HG03378 (cell line): Measurements from ENCODE around the gene PGLYRP1.

Experiments used
- ATAC-seq: cut with Tn5 transposase; IDR thresholded peaks from one replicate; pipeline ENCODE4 v1.9.1; 2021; ENCODE audit warnings: mild to moderate bottlenecking, moderate library complexity; ENCODE audit not compliant: unreplicated experiment

PGLYRP1 gene

GRCh38 chr19:45972081-45972946 is 50.5 kb downstream of the PGLYRP1 start:
- ATAC-seq, result no peak

DNA sequence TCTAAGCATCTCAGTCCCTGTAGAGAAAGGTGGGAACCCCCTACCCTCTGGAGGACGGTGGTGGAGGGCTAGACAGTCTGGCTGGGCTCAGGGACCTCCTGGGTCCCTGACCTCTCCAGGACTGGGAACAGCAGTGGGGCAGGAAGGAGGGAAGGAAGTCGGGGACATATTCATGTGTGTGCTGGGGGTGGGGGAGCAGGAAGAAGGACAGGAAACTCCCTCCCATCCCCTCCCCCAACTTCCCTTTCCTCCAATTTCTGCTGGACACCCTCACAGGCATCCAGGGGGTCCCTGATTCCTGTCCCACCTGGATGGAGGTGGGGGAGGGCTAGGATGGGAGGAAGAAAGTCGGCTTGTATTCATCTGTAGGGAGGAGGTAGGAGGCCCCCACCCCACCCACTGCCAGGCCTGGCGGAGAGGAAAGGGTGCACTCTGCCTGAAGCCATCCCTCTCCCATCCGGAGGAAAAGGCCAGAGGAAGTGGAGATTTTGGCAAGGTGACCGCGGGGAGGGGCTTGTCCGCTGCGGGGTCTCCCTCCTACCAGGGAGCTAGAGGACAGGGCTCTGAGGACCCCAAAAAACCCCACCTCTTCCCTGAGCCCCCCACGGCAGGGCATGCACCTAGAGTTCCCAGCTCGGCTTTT is 51.5 kb downstream of the PGLYRP1 start:
- ATAC-seq, result no peak

GRCh38 chr19:45969676-45970075 is 53.2 kb downstream of the PGLYRP1 start:
- no peak for ATAC-seq
